GM12874 (cell line): Measurements from ENCODE around the gene WWOX.

Experiments used
- TF ChIP-seq, protein P1 (sequence below): IDR thresholded peaks from 2 replicates; pipeline ENCODE4 v1.5.1; 2011; ENCODE audit warnings: low read depth, mild to moderate bottlenecking, control low read depth, low read length, moderate library complexity; ENCODE audit not compliant: insufficient read depth

The WWOX gene

DNA sequence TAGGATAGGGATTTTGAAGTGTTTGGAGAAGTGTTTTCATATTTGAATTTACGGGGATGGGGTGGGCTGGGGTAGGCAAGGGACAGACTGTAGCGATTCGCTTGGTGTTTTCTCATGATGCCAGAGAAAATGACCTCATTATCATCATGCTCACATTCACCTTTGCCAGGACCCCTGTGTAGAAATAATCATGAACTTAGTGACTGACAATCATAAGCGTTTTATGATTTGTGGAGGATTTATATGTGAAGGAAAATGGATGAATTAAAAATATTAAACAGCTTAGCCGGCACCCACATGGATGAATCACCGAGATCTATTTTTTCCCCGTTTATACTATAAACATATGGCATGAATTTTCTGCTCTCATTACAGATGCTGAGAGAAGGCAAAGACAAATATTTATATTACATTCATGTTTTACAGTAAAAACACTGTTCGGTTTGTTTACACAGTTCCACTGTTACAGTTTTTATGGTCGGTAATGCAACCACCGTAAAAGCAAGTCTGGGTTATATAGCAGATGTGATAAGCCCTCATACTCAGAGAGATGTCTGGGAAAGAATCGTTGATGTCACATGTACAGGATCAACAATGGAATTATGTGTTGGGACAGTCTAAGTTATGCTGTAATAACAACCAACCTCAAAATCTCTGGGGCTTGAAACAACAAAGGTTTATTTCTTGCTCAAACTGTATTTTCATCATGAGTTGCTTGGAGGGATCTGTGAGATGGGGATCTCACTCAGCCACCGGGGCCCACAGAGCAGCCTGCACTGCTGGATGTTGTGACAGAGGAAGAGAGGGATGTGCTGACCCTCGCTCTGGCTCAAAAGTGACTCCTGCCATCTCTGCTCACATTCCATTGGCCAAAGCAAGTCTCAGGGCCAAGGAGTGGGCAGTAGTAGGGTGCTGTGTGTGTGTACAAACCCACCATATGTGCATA, 85.1 kb downstream of the WWOX start:
- TF ChIP-seq, protein P1, sequence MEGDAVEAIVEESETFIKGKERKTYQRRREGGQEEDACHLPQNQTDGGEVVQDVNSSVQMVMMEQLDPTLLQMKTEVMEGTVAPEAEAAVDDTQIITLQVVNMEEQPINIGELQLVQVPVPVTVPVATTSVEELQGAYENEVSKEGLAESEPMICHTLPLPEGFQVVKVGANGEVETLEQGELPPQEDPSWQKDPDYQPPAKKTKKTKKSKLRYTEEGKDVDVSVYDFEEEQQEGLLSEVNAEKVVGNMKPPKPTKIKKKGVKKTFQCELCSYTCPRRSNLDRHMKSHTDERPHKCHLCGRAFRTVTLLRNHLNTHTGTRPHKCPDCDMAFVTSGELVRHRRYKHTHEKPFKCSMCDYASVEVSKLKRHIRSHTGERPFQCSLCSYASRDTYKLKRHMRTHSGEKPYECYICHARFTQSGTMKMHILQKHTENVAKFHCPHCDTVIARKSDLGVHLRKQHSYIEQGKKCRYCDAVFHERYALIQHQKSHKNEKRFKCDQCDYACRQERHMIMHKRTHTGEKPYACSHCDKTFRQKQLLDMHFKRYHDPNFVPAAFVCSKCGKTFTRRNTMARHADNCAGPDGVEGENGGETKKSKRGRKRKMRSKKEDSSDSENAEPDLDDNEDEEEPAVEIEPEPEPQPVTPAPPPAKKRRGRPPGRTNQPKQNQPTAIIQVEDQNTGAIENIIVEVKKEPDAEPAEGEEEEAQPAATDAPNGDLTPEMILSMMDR = no peak

DNA sequence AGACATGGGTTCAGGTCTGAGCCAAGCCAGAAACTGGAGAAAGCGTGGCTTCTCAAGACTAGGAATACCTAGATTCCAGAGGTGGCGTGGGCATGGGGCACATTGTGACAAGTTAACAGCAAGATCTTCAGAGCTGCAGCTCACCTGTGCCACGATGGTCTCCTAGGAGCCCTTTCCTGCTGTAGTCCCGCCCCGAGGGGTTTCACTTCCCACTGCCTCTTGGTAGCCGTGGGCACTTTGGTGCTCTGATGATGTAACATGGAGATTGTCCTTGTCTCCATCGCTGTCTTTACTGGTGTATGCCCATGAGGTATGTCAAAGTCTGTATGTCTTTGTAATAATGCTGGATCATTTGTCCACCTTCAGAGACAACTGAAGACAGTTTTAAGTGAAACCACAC, 89.7 kb downstream of the WWOX start:
- TF ChIP-seq, protein P1 = no peak

DNA sequence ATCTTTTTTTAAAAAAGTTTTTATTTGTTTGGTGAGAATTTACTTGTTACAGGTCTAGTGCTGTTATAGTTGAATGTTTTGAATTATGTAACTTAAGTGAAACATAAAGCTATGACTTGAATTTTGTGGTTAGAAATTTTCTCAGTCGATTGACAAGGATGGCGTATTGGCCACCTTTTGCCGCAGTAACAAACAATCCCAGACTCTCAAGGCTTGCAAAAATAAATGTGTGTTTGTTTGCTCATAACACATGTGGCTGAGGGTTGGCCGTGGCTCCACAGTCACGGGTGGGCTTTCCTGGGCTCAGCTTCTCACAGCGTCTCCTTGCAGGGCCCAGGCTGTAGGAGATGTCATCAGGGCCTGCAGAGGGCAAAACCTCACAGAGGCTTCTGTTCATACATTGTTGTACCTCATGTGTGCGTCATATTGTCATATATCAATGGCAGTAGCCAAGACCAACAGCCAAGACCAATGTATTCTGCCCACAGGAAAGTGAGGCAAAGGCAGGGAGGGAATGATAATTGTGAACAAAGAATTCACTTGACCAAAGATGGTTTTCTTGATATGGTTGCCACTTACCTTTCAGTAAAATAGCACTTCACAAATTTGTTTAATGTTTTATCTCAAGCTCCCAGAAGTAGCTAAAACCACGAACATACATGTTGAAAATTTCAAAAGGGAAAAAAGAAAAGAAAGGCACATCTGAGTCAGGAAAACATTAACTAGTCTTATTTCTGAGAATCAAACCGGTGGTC, 93.5 kb downstream of the WWOX start:
- TF ChIP-seq, protein P1 = no peak

DNA sequence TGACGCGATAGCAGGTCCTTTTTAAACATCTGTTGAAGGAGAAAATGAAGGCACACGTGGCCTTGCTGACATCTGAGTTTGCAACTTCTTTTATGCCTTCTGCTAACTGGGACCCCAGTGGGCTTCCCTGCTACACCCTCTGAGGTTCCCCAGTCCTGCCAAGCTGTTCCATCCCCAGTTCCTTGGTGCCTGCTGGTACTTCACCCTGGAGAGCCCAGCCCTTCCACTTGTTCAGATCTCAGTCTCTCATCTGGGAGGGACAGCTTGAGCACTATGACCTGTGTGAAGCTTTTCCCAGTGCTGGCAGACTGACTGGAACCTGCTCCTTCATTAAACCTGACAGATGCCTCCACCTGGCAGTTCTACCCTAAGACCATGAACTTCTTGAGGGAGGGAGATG, 95.5 kb downstream of the WWOX start:
- TF ChIP-seq, protein P1 = no peak

DNA sequence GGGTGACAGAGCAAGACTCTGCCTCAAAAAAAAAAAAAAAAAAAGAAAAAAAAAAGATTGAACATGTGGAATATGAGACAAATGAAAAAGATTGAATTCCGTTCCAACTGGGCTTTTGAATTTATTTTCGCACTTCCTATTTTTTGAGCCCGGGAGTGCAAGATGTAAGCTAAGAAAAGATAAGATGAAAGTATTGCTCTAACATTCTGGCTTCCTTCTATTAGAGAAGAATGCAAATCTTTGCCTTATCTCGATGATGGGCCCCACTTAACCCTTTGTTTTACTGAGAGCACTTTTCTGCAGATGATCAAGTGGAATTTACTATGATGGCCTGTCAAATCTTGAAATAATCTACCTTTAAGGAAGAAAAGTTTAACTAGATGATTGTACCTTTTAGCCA, 96.3 kb downstream of the WWOX start:
- TF ChIP-seq, protein P1 = no peak

DNA sequence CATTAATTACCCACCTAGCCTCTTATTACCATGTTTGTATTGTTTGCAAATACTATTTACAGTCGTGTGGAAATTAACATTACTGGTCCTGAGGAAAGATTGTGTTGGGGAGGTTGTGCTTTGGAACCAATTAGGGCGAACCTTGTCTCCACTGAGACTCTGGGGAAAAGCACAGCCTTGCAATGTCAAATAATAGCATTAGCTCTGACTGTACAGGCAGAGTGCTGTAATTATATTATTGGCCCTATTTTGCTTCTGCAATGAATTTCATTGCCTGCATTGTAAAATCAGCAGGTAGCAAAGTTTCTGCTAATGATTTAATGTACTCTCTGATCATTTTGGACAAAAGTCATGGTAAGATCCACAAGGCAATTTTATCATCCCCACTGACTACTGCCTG, 97.0 kb downstream of the WWOX start:
- TF ChIP-seq, protein P1 = no peak

DNA sequence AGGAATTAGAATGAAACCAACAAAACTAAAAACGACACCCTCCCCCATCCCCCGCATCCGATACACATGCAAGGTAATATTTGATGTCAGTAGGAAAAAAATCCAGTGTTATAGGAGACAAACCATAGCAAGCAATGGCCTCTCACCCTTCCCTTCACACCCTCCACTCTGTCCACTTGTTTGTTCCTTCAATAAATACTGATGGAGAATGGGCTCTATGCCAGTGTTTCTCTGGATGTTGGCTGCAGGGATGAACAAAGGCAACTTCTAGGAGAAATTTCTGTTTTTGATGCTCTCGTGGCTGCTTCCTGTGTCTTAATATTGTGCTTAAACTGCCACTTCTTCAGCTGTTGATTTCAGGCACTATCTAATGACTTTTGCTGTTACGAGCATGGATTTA, 98.8 kb downstream of the WWOX start:
- TF ChIP-seq, protein P1 = no peak
